ENCODE measurements around the gene TMTC1. TPM values are rescaled to one million over a fixed set of nuclear protein-coding genes. Genes with fewer than 3 reads are reported as not detected.

Gene TMTC1
- total RNA-seq, 4 donors from 2014 or later = 16.6 to 47.8 (median 25.6) TPM

GRCh38 chr12:29692237-29692636 lies 91.5 kb downstream of the TMTC1 start:
- H3K27me3 ChIP-seq = no peaks in the 10 kb centered on the region
- DNase-seq = no peak
- intact Hi-C loops (cut with DNase I) = no loop called here
- no peak overlapping the region for H3K27ac ChIP-seq
- no peak overlapping the region for H3K4me3 ChIP-seq (replicated peaks in 1 of 3)
- H3K9me3 ChIP-seq = no peaks in the 10 kb centered on the region
- TF ChIP-seq CTCF (IDR thresholded peaks at IDR 0.05) = no peak
- no peak for TF ChIP-seq POLR2A (IDR thresholded peaks at IDR 0.05)
- no peaks in the 10 kb centered on the region for H3K4me1 ChIP-seq
- no peaks in the 10 kb centered on the region for H3K36me3 ChIP-seq
- 85% methylated on average over 3 of the region's 3 CpGs for WGBS, 2 donors

- TF ChIP-seq CTCF (IDR thresholded peaks at IDR 0.05) (no peak), POLR2A (IDR thresholded peaks at IDR 0.05) (no peak)
- Histone ChIP-seq H3K9me3 (no peaks in the 10 kb centered on the region), H3K4me1 (no peaks in the 10 kb centered on the region), H3K4me3 (replicated peaks in 1 of 3) (no peak overlapping the region), H3K27me3 (no peaks in the 10 kb centered on the region), H3K27ac (no peak overlapping the region), H3K36me3 (no peaks in the 10 kb centered on the region)
- DNase-seq = no peak
- intact Hi-C loops (cut with DNase I) = no loop called here
- WGBS, 2 donors = 60 to 61% methylated on average over 7 of the region's 7 CpGs
Measured at GRCh38 chr12:29691161-29691854, 92.4 kb downstream of the TMTC1 start.

GRCh38 chr12:29690728-29691127 lies 93.0 kb downstream of the TMTC1 start:
- no peak for DNase-seq
- Histone ChIP-seq H3K4me3 (replicated peaks in 1 of 3) (no peak overlapping the region), H3K4me1 (no peaks in the 10 kb centered on the region), H3K27ac (no peak overlapping the region), H3K27me3 (no peaks in the 10 kb centered on the region), H3K36me3 (no peaks in the 10 kb centered on the region), H3K9me3 (no peaks in the 10 kb centered on the region)
- no peak for TF ChIP-seq POLR2A (IDR thresholded peaks at IDR 0.05)
- 81 to 86% methylated on average over 1 of the region's 1 CpG for WGBS, 2 donors
- intact Hi-C loops (cut with DNase I) = no loop called here

GRCh38 chr12:29688914-29689313 lies 94.8 kb downstream of the TMTC1 start:
- H3K9me3 ChIP-seq = no peaks in the 10 kb centered on the region
- 90 to 97% methylated on average over 1 of the region's 1 CpG for WGBS, 2 donors

GRCh38 chr12:29682088-29682487 lies 101.7 kb downstream of the TMTC1 start:
- no peaks in the 10 kb centered on the region for H3K4me1 ChIP-seq
- no peaks in the 10 kb centered on the region for H3K27me3 ChIP-seq
- DNase-seq = no peak
- TF ChIP-seq POLR2A (IDR thresholded peaks at IDR 0.05) (no peak), CTCF (IDR thresholded peaks at IDR 0.05) (no peak)
- H3K9me3 ChIP-seq = no peaks in the 10 kb centered on the region
- WGBS, 2 donors = 90 to 91% methylated on average over 3 of the region's 3 CpGs
- H3K36me3 ChIP-seq = no peaks in the 10 kb centered on the region
- intact Hi-C loops (cut with DNase I) = no loop called here
- no peak overlapping the region for H3K4me3 ChIP-seq (replicated peaks in 1 of 3)
- H3K27ac ChIP-seq = no peak overlapping the region

More at GRCh38 chr12:29688914-29689313, 94.8 kb downstream of the TMTC1 start:
- Histone ChIP-seq H3K27ac (no peak overlapping the region), H3K4me3 (replicated peaks in 1 of 3) (no peak overlapping the region), H3K36me3 (no peaks in the 10 kb centered on the region), H3K27me3 (no peaks in the 10 kb centered on the region), H3K4me1 (no peaks in the 10 kb centered on the region)
- intact Hi-C loops (cut with DNase I) = no loop called here
- DNase-seq = no peak
- TF ChIP-seq CTCF (IDR thresholded peaks at IDR 0.05) = no peak
- no peak for TF ChIP-seq POLR2A (IDR thresholded peaks at IDR 0.05)
